NCI-H526 (cell line): ENCODE data around the gene ZBTB20.

Experiments used
- DNase-seq, 2 experiments: peaks; one replicate each; lab custom pipeline; 2025; lab: John Stamatoyannopoulos, UW

ZBTB20 gene

GRCh38 chr3:114294940-114295480 is 852.1 kb downstream of the ZBTB20 start:
- no peak for DNase-seq

GRCh38 chr3:114293838-114294535 is 853.1 kb downstream of the ZBTB20 start, which contains the start of gene TIGIT:
TIGIT (plus strand) TSS chr3:114294028; CDS start chr3:114294062, 34 bp downstream.
- DNase-seq: no peak

GRCh38 chr3:114290911-114291901 is 855.9 kb downstream of the ZBTB20 start:
- peak; percentile 24 to 71 for DNase-seq

GRCh38 chr3:114286266-114286665 is 860.8 kb downstream of the ZBTB20 start:
- DNase-seq: no peak

GRCh38 chr3:114285648-114286230 is 861.3 kb downstream of the ZBTB20 start:
- no peak for DNase-seq

- DNase-seq: no peak
Measured at GRCh38 chr3:114284644-114285043, 862.4 kb downstream of the ZBTB20 start.
